RWPE2 (cell line): ENCODE measurements around the gene ANO1.
A peak's percentile ranks its signal among the peaks of the same experiment; 100 is the strongest.

ENCODE experiments used
- ATAC-seq: fragments of 200-7000 bp; cut with Tn5 transposase; 3 replicates; pipeline ENCODE4 v1.9.1; 2021; ENCODE audit warnings: low read depth
- DNase-seq: peaks from one replicate; pipeline ENCODE4 v3.0.0-alpha.2; 2020; ENCODE audit warnings: low spot score
- H3K27ac ChIP-seq: fragments of 450-650 bp; 2 replicates; pipeline ENCODE4 v1.5.1; 2017; ENCODE audit warnings: mild to moderate bottlenecking; ENCODE audit not compliant: poor library complexity, severe bottlenecking
- H3K27me3 ChIP-seq: fragments of 250-450 bp; sonication (Bioruptor Pico); 2 replicates; pipeline ENCODE4 v1.5.1; 2021; ENCODE audit warnings: mild to moderate bottlenecking, moderate library complexity; ENCODE audit not compliant: insufficient read depth, poor library complexity, severe bottlenecking
- H3K36me3 ChIP-seq: fragments of 250-450 bp; sonication (Bioruptor Pico); 2 replicates; pipeline ENCODE4 v1.5.1; 2020; ENCODE audit warnings: low read depth, mild to moderate bottlenecking, moderate library complexity
- H3K4me1 ChIP-seq: fragments of 250-450 bp; sonication (Bioruptor Pico); 2 replicates; pipeline ENCODE4 v1.5.1; 2021; ENCODE audit warnings: mild to moderate bottlenecking, moderate library complexity; ENCODE audit not compliant: insufficient read depth, poor library complexity, severe bottlenecking
- H3K4me3 ChIP-seq: fragments of 250-450 bp; sonication (Bioruptor Pico); 2 replicates; pipeline ENCODE4 v1.5.1; 2021; ENCODE audit warnings: mild to moderate bottlenecking, moderate library complexity; ENCODE audit not compliant: severe bottlenecking
- H3K9me3 ChIP-seq: fragments of 250-450 bp; sonication (Bioruptor Pico); 2 replicates; pipeline ENCODE4 v1.5.1; 2021; ENCODE audit warnings: mild to moderate bottlenecking, moderate library complexity; ENCODE audit not compliant: severe bottlenecking
- TF ChIP-seq, protein P1 (sequence below): fragments of 450-650 bp; IDR thresholded peaks from one replicate; pipeline ENCODE4 v1.5.1; 2017; ENCODE audit warnings: mild to moderate bottlenecking, moderate library complexity; ENCODE audit not compliant: poor library complexity, severe bottlenecking

ANO1 gene

DNA sequence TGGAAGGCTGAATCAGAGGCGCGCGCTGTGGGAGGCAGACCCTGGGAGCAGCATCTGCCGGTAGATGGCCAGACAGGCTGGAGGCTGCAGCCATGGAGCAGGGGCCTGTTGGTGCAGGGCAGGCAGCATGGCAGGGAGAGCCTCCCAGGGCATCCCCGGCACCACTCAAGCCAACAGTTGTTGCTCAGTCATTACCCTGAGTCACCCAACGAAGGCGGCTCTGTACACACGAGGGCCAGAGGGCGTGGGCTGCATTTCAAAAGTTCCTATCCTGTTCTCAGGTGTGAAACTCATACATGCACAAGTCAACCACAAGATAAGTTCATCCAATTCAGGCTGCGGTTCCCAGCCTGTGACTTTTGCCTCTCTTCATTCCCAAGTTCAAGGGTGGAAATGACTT lies 2.6 kb downstream of the ANO1 start:
- no peaks in the 10 kb centered on the region for H3K36me3 ChIP-seq
- H3K27me3 ChIP-seq, result peaks cover 7% of the 10 kb centered on the region
- no peaks in the 10 kb centered on the region for H3K9me3 ChIP-seq
- ATAC-seq (peak; percentile 95), DNase-seq (no peak)
- TF ChIP-seq, protein P1, sequence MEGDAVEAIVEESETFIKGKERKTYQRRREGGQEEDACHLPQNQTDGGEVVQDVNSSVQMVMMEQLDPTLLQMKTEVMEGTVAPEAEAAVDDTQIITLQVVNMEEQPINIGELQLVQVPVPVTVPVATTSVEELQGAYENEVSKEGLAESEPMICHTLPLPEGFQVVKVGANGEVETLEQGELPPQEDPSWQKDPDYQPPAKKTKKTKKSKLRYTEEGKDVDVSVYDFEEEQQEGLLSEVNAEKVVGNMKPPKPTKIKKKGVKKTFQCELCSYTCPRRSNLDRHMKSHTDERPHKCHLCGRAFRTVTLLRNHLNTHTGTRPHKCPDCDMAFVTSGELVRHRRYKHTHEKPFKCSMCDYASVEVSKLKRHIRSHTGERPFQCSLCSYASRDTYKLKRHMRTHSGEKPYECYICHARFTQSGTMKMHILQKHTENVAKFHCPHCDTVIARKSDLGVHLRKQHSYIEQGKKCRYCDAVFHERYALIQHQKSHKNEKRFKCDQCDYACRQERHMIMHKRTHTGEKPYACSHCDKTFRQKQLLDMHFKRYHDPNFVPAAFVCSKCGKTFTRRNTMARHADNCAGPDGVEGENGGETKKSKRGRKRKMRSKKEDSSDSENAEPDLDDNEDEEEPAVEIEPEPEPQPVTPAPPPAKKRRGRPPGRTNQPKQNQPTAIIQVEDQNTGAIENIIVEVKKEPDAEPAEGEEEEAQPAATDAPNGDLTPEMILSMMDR, result no peak
- no peak overlapping the region for H3K27ac ChIP-seq
- no peak overlapping the region for H3K4me3 ChIP-seq
- H3K4me1 ChIP-seq, result peaks cover 8% of the 10 kb centered on the region

DNA sequence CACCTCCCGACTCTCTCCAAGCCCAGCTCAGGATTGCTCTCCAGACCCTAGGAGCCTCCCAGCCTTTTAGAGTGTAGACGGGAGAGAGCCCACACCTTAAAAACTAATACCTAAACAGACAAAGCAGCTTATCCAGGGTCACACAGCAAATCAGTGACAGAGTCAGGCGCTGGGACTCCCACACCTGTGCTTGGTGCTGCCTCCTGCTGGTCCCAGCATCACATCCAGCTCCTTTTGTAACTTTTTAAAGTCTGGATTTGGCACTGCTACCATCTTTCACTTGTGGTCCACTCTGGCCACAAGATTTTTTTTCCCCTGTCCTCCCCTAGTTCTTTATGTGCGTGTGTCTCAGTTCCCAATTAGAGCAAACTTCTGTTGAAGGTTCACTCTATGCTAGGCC lies 4.7 kb downstream of the ANO1 start:
- ATAC-seq (no peak), DNase-seq (no peak)
- Histone ChIP-seq H3K27ac (no peak overlapping the region), H3K36me3 (no peaks in the 10 kb centered on the region), H3K9me3 (no peaks in the 10 kb centered on the region), H3K4me3 (no peak overlapping the region), H3K27me3 (peaks cover 3% of the 10 kb centered on the region), H3K4me1 (peaks cover 8% of the 10 kb centered on the region)
- TF ChIP-seq, protein P1, result no peak

DNA sequence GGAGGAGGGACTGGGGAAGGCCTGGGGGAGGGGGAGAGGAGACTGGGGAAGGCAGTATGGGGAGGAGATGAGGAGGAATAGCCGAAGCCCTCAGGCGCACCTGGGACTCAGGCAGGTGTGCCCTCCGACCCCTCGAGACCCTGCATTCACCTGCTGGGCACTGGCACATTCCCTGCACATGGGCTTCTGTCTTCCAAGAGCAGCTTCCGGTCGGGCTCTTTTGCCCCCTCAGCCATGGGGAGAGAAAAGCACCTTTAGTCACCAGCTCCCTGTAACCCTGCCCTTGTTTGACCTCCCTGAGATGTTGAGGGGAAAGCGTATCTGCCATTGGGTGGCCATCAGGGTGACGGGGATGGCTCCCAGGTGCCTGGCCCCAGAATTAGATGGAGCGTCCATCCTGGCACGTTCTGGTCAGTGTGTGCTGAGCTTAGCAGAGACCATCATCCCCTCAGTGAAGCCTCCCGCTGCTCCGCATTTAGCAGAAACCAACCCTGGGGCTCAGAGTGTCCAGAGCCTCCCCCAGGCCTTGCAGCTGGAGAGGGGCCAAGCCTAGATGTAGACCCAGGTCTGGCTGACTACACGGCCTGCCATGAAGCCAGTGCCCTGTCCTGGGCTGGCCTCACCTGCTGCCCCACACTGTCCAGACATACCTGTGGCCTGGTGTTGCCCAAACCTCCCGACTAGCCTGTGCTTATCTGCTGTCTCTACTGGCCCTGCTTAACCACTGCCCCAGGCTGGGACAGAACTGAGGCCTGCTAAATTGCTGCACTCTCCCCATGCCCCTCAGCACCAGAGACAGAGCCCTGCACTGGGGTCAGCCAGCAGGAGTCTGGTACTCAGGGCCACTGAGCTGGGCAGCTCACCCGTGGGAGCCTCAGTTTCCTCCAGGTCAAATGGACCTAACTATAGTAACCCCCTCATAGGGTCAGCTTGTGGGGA lies 6.2 kb downstream of the ANO1 start:
- peaks cover 8% of the 10 kb centered on the region for H3K4me1 ChIP-seq
- no peaks in the 10 kb centered on the region for H3K36me3 ChIP-seq
- no peak overlapping the region for H3K4me3 ChIP-seq
- DNase-seq (no peak), ATAC-seq (no peak)
- H3K9me3 ChIP-seq, result no peaks in the 10 kb centered on the region
- TF ChIP-seq, protein P1, result no peak
- no peaks in the 10 kb centered on the region for H3K27me3 ChIP-seq
- no peak overlapping the region for H3K27ac ChIP-seq

DNA sequence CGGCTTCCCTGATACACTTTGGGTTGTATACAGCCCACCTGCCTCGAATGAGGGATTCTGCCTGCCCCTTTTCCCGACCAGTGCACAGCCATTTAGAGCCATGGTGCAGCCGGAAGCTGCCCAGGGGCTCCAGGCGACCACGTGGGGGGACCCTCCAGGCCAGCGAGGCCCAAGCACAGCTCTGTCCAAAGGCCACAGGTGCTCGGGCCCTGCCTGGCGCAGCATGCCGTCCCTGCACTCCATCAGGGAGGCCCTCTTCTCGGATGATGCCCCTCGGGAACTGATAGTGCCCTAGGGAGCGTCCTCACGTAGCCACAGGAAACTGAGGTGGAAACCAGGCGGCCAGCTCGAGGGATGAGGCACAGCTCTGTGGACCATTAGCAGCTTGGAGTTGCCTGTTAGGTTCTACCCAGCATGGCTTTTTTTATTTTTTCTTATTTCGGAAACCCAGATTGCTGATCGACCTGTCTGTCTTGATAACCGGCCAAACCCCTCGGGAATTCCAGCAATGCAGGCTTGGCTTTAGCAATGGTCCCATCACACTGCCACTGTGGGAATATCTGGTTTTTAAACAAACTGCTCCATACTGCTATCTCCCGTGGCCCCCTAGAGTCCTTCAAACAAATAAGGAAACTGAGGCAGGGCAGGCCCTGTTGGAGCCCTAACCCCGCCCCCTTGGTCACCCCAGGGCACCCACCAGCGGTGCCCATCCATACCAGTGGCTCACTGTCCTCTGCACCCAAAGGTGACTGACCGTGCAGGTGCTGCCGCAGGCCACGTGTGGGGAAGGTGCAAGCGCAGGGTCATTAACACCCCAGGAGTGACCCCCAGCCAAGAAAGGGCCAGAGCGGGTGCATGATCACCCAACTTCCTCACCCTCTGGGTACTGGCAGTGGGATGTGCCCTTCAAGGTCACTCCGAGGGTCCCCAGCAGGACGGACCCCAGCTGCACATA lies 8.0 kb downstream of the ANO1 start:
- TF ChIP-seq, protein P1, result no peak
- peaks cover 2% of the 10 kb centered on the region for H3K4me1 ChIP-seq

More for the DNA sequence above, 8.0 kb downstream of the ANO1 start:
- DNase-seq (peak; percentile 47), ATAC-seq (no peak)
- H3K27ac ChIP-seq, result no peak overlapping the region
- no peaks in the 10 kb centered on the region for H3K36me3 ChIP-seq
- H3K27me3 ChIP-seq, result no peaks in the 10 kb centered on the region
- no peaks in the 10 kb centered on the region for H3K9me3 ChIP-seq
- no peak overlapping the region for H3K4me3 ChIP-seq
